Caco-2 (cell line): Measurements from ENCODE around the gene TUBB1. TPM values are rescaled to one million over a fixed set of nuclear protein-coding genes. Genes with fewer than 3 reads are reported as not detected.
A peak's percentile ranks its signal among the peaks of the same experiment; 100 is the strongest.

Experiments
- BruUV-seq: library from RNA; stranded (reverse); fragments of 400-500 nt; replicated peaks from 2 replicates; lab custom pipeline; 2021; lab: Mats Ljungman, UMichigan
- CTCF ChIA-PET: fragments of 300-600 bp; sonication (Branson Sonifier 250); formaldehyde crosslinking; loops from one replicate; lab custom pipeline; 2022; ENCODE audit warnings: antibody characterized with exemption; lab: Charles Lee
- POLR2A ChIA-PET: fragments of 300-600 bp; sonication (Branson Sonifier 250); formaldehyde crosslinking; loops from one replicate; lab custom pipeline; 2022; ENCODE audit warnings: antibody characterized with exemption; lab: Charles Lee
- DNase-seq, 2 experiments: peaks; one replicate each; pipeline versions ENCODE4 v3.0.0 to v3.0.0-alpha.2; 2020 to 2022
- H3K27me3 ChIP-seq: replicated peaks from 2 replicates; pipeline ENCODE4 v1.6.0; 2011; ENCODE audit warnings: low read length; ENCODE audit not compliant: control insufficient read depth, insufficient read depth
- H3K36me3 ChIP-seq: 2 replicates; pipeline ENCODE4 v1.5.1; 2011; ENCODE audit warnings: low read length; ENCODE audit not compliant: control insufficient read depth, insufficient read depth
- H3K4me1 ChIP-seq: fragments of 250-450 bp; sonication (Bioruptor Pico); 2 replicates; pipeline ENCODE4 v1.5.1; 2020; ENCODE audit warnings: mild to moderate bottlenecking
- H3K4me3 ChIP-seq: 2 replicates; pipeline ENCODE4 v1.5.1; 2011; ENCODE audit warnings: low read depth, mild to moderate bottlenecking, control low read depth, low read length
- H3K9me3 ChIP-seq: fragments of 250-450 bp; sonication (Bioruptor Pico); 2 replicates; pipeline ENCODE4 v1.5.1; 2020; ENCODE audit warnings: mild to moderate bottlenecking, moderate library complexity
- H3K27ac Mint-ChIP-seq: one replicate; pipeline ENCODE4 v1.8.0; 2022; ENCODE audit warnings: mixed read lengths; ENCODE audit not compliant: unreplicated experiment
- H3K27me3 Mint-ChIP-seq: one replicate; pipeline ENCODE4 v1.8.0; 2022; ENCODE audit warnings: mixed read lengths; ENCODE audit not compliant: insufficient read depth, unreplicated experiment
- H3K36me3 Mint-ChIP-seq: one replicate; pipeline ENCODE4 v1.8.0; 2022; ENCODE audit warnings: mild to moderate bottlenecking, mixed read lengths; ENCODE audit not compliant: insufficient read depth, unreplicated experiment
- H3K4me1 Mint-ChIP-seq: one replicate; pipeline ENCODE4 v1.8.0; 2022; ENCODE audit warnings: low read depth, mixed read lengths; ENCODE audit not compliant: unreplicated experiment
- H3K4me3 Mint-ChIP-seq: one replicate; pipeline ENCODE4 v1.8.0; 2022; ENCODE audit warnings: mild to moderate bottlenecking, moderate library complexity, mixed read lengths; ENCODE audit not compliant: unreplicated experiment
- H3K9me3 Mint-ChIP-seq: one replicate; pipeline ENCODE4 v1.8.0; 2022; ENCODE audit warnings: mixed read lengths; ENCODE audit not compliant: unreplicated experiment
- CTCF ChIP-seq, 2 experiments: fragments of 200-600 bp in 1 of 2; IDR thresholded peaks; 1 replicate in 1 of 2; 2 replicates in 1 of 2; pipeline versions ENCODE4 v1.5.1 to v1.8.0; 2011 to 2022; ENCODE audit warnings: antibody characterized with exemption in 1 of 2, control low read depth in 1 of 2, inconsistent platforms in 1 of 2, low read depth in 1 of 2, low read length in 1 of 2, mild to moderate bottlenecking in 1 of 2, moderate library complexity in 1 of 2; ENCODE audit not compliant: insufficient read depth in 1 of 2, severe bottlenecking in 1 of 2, unreplicated experiment in 1 of 2
- intact Hi-C: fragments of 100-400 bp; cut with micrococcal nuclease; formaldehyde crosslinking; loops from one replicate; pipeline ENCODE4 v1.10.0; 2022; ENCODE audit not compliant: unreplicated experiment
- total RNA-seq: library from RNA; stranded (reverse); gene quantifications from 2 replicates; pipeline ENCODE4 v1.2.3, GENCODE V29; 2022

The TUBB1 gene
- total RNA-seq, 1 experiment from 2014 or later = 0.18 TPM

- H3K36me3 Mint-ChIP-seq = peaks cover 93% of the 10 kb centered on the region
- BruUV-seq = no TSS peak
- H3K9me3 ChIP-seq = no peaks in the 10 kb centered on the region
- TF ChIP-seq CTCF (IDR thresholded peaks at IDR 0.05; ENCODE audit: insufficient read depth in 1 of 2, low read depth in 1 of 2, low read length in 1 of 2, severe bottlenecking in 1 of 2, unreplicated experiment in 1 of 2) = no peak
- no peaks in the 10 kb centered on the region for H3K27me3 Mint-ChIP-seq
- peaks cover 13% of the 10 kb centered on the region for H3K4me1 Mint-ChIP-seq
- peaks cover 13% of the 10 kb centered on the region for H3K36me3 ChIP-seq
- peak overlapping the region; percentile 94 for H3K4me3 ChIP-seq
- peak overlapping the region; percentile 90 for H3K27ac Mint-ChIP-seq
- ChIA-PET POLR2A (interaction anchor here (0.6 to 2.3 kb wide), 11 partner anchors 10 to 643 kb away, joined by 4 to 56 read pairs (median 12); partner anchors contain the start of genes NELFCD, PRELID3B, TUBB1 and VAPB), CTCF (interaction anchor here (0.6 to 1.3 kb wide), 10 partner anchors 11 to 791 kb away, joined by 3 to 11 read pairs (median 5); partner anchors contain the start of genes NELFCD and PRELID3B)
- DNase-seq = no peak
- no peaks in the 10 kb centered on the region for H3K9me3 Mint-ChIP-seq
- intact Hi-C loops = loop anchor here (1.0 to 5.0 kb wide), 6 partner anchors 11 to 159 kb away; partner anchors contain the start of genes CTSZ, NELFCD and PRELID3B
- peaks cover 21% of the 10 kb centered on the region for H3K4me1 ChIP-seq
- H3K27me3 ChIP-seq = no peaks in the 10 kb centered on the region
- peak overlapping the region; percentile 85 for H3K4me3 Mint-ChIP-seq
Observed at GRCh38 chr20:59031564-59032022, 12.4 kb downstream of the TUBB1 start.

GRCh38 chr20:59032023-59032712 lies 12.9 kb downstream of the TUBB1 start, which contains the start of gene ATP5F1E:
Gene ATP5F1E, minus strand, starts transcription at chr20:59032335. Its CDS starts 84 bp downstream, at chr20:59032251.
- Histone ChIP-seq H3K9me3 (no peaks in the 10 kb centered on the region), H3K4me3 (peak within 1 kb of the TSS; percentile 94), H3K36me3 (peaks cover 15% of the 10 kb centered on the region), H3K4me1 (peaks cover 21% of the 10 kb centered on the region), H3K27me3 (no peaks in the 10 kb centered on the region)
- Mint-ChIP-seq H3K9me3 (no peaks in the 10 kb centered on the region), H3K4me1 (peaks cover 13% of the 10 kb centered on the region), H3K27me3 (no peaks in the 10 kb centered on the region), H3K36me3 (peaks cover 93% of the 10 kb centered on the region), H3K27ac (peak within 1 kb of the TSS; percentile 90), H3K4me3 (peak within 1 kb of the TSS; percentile 85)
- peak; percentile 99 to 100 for DNase-seq
- intact Hi-C loops = loop anchor here (1.0 to 5.0 kb wide), 6 partner anchors 10 to 160 kb away; partner anchors contain the start of genes CTSZ, NELFCD and PRELID3B
- BruUV-seq = no TSS peak
- ChIA-PET POLR2A (interaction anchor here (0.6 to 2.3 kb wide), 27 partner anchors 10 to 908 kb away, joined by 3 to 56 read pairs (median 6); partner anchors contain the start of genes FAM217B, NELFCD, PPP1R3D and PRELID3B), CTCF (interaction anchor here (0.6 to 1.3 kb wide), 18 partner anchors 8 to 792 kb away, joined by 3 to 11 read pairs (median 4); partner anchors contain the start of genes NELFCD, PRELID3B and TUBB1)
- TF ChIP-seq CTCF (IDR thresholded peaks at IDR 0.05; ENCODE audit: insufficient read depth in 1 of 2, low read depth in 1 of 2, low read length in 1 of 2, severe bottlenecking in 1 of 2, unreplicated experiment in 1 of 2) = peak in 1 of 2 experiments; percentile 32

GRCh38 chr20:59032713-59033059 lies 13.5 kb downstream of the TUBB1 start:
- no peaks in the 10 kb centered on the region for H3K27me3 ChIP-seq
- Mint-ChIP-seq H3K4me1 (peaks cover 13% of the 10 kb centered on the region), H3K4me3 (peak overlapping the region; percentile 85), H3K36me3 (peaks cover 93% of the 10 kb centered on the region), H3K27me3 (no peaks in the 10 kb centered on the region), H3K9me3 (no peaks in the 10 kb centered on the region), H3K27ac (peak overlapping the region; percentile 90)
- ChIA-PET POLR2A (interaction anchor here (0.6 to 2.3 kb wide), 25 partner anchors 9 to 907 kb away, joined by 3 to 56 read pairs (median 6); partner anchors contain the start of genes FAM217B, NELFCD, PPP1R3D and PRELID3B), CTCF (interaction anchor here (0.6 to 1.3 kb wide), 16 partner anchors 8 to 463 kb away, joined by 3 to 11 read pairs (median 4); partner anchors contain the start of genes NELFCD, PRELID3B and TUBB1)
- peaks cover 18% of the 10 kb centered on the region for H3K36me3 ChIP-seq
- TF ChIP-seq CTCF (IDR thresholded peaks at IDR 0.05; ENCODE audit: insufficient read depth in 1 of 2, low read depth in 1 of 2, low read length in 1 of 2, severe bottlenecking in 1 of 2, unreplicated experiment in 1 of 2) = peak in 1 of 2 experiments; percentile 66
- peak overlapping the region; percentile 49 for H3K4me3 ChIP-seq
- H3K9me3 ChIP-seq = no peaks in the 10 kb centered on the region
- no peak for DNase-seq
- intact Hi-C loops = loop anchor here (1.0 to 5.0 kb wide), 6 partner anchors 10 to 160 kb away; partner anchors contain the start of genes CTSZ, NELFCD and PRELID3B
- H3K4me1 ChIP-seq = peaks cover 21% of the 10 kb centered on the region
- TSS peak; percentile 92 for BruUV-seq
